Right atrium auricular region (tissue), 2 donors: Measurements from ENCODE around the gene RITA1. TPM values are rescaled to one million over a fixed set of nuclear protein-coding genes. Genes with fewer than 3 reads are reported as not detected.
A peak's percentile ranks its signal among the peaks of the same experiment; 100 is the strongest.

Source experiments
- DNase-seq: peaks from one replicate; pipeline ENCODE4 v3.0.0-alpha.2; 2019; ENCODE audit warnings: low spot score
- H3K27ac ChIP-seq, 2 donors: fragments of 200-600 bp; sonication (generic); 1 replicate in 1 of 2; 2 replicates in 1 of 2; pipeline ENCODE4 v1.5.1; 2016 to 2019
- H3K27me3 ChIP-seq, 2 donors: fragments of 200-600 bp; sonication (generic); one replicate each; pipeline versions ENCODE4 v1.5.1 to v1.6.0; 2017 to 2019
- H3K36me3 ChIP-seq: fragments of 200-600 bp; sonication (generic); one replicate; pipeline ENCODE4 v1.5.1; 2016
- H3K4me1 ChIP-seq, 2 donors: fragments of 200-600 bp; sonication (generic); one replicate each; pipeline versions ENCODE4 v1.5.1 to v1.6.0; 2017 to 2019
- H3K4me3 ChIP-seq, 2 donors: fragments of 200-600 bp; sonication (generic); 1 replicate in 1 of 2; 2 replicates in 1 of 2; pipeline ENCODE4 v1.5.1; 2017 to 2019; ENCODE audit warnings: mild to moderate bottlenecking in 1 of 2, moderate library complexity in 1 of 2
- H3K9me3 ChIP-seq, 2 donors: fragments of 200-600 bp; sonication (generic); one replicate each; pipeline ENCODE4 v1.5.1; 2019
- total RNA-seq, 2 donors: library from RNA; depleted of rRNA; stranded (reverse); fragments of >200 nt; gene quantifications; one replicate each; pipeline ENCODE4 v1.1.0, GENCODE V29; 2016
- TF ChIP-seq, protein P1 (sequence below), 2 donors: fragments of 200-600 bp; sonication (generic); IDR thresholded peaks; one replicate each; pipeline ENCODE4 v1.5.1; 2019; ENCODE audit warnings: antibody characterized with exemption in 2 of 2

RITA1 gene
- total RNA-seq, 2 donors from 2014 or later, result 18.2 to 25.4 TPM

DNA sequence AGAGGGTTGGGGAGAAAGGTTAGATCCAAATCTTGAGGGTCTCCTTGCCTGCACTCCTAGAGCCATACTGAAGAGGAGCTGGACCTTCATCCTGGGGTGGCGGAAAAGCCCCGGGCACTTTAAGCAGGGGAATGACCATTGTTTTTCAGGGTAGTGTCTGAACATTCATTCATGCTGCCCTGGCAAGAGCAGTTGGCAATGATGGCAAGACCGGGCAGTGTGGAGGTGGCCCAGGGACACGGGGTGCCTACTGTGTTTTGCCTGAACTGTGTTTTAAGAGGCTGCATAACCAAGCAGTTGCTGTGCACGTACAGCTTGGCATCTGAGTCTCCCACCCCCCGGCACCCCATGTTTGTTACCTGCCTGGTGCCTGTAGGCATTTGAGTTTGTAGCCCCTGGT is 50.5 kb downstream of the RITA1 start:
- TF ChIP-seq, protein P1, sequence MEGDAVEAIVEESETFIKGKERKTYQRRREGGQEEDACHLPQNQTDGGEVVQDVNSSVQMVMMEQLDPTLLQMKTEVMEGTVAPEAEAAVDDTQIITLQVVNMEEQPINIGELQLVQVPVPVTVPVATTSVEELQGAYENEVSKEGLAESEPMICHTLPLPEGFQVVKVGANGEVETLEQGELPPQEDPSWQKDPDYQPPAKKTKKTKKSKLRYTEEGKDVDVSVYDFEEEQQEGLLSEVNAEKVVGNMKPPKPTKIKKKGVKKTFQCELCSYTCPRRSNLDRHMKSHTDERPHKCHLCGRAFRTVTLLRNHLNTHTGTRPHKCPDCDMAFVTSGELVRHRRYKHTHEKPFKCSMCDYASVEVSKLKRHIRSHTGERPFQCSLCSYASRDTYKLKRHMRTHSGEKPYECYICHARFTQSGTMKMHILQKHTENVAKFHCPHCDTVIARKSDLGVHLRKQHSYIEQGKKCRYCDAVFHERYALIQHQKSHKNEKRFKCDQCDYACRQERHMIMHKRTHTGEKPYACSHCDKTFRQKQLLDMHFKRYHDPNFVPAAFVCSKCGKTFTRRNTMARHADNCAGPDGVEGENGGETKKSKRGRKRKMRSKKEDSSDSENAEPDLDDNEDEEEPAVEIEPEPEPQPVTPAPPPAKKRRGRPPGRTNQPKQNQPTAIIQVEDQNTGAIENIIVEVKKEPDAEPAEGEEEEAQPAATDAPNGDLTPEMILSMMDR (IDR thresholded peaks at IDR 0.05), result no peak
- H3K36me3 ChIP-seq, result peaks cover 40% of the 10 kb centered on the region
- peak overlapping the region; percentile 59 to 71 for H3K27ac ChIP-seq
- no peak for DNase-seq
- H3K27me3 ChIP-seq, result no peaks in the 10 kb centered on the region
- H3K9me3 ChIP-seq, result no peaks in the 10 kb centered on the region
- H3K4me1 ChIP-seq, result peaks cover 0 to 90% of the 10 kb centered on the region in 2 donors
- H3K4me3 ChIP-seq, result no peak overlapping the region

DNA sequence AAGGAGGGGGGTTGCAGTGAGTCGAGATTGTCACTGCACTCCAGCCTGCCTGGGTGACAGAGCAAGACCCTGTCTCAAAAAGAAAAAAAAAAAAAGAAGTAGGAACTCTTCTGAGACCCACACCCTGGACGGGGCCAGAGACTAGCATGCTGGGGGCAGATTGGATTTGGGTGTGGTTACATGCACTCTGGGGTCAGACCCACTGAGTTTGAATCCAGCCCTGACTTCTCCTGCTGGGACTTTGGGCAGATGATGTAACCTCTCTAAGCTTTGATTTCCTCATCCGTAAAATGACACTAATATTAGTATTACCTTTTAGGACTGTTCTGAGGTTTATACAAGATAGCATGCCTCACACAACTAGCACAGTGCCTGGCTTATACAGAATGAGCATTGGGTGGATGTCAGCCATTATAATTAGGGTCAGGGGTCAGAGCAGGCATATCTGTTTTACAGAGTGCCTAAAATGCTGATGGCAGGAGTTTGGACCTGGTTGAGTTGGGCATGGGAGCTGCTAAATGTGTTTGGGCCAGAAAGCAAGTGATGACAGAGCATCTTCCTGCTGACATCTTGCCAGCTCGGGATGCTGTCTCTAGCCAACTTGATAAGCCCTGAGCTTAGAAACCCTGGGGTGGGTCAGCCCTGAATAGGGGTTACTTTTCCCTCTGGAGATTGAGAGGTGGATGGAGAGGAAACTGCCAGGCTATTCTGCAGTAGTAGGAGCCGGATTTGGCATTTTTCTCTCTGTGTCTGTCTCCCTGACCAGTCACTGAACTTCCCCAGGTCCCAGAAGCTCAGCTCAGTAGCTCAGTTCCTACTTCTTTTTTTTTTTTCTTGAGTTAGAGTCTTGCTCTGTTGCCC is 51.2 kb downstream of the RITA1 start:
- H3K27ac ChIP-seq, result peak overlapping the region; percentile 59 to 71
- peaks cover 34% of the 10 kb centered on the region for H3K36me3 ChIP-seq
- H3K4me1 ChIP-seq, result peaks cover 0 to 90% of the 10 kb centered on the region in 2 donors
- H3K27me3 ChIP-seq, result no peaks in the 10 kb centered on the region
- H3K4me3 ChIP-seq, result no peak overlapping the region
- DNase-seq, result no peak
- H3K9me3 ChIP-seq, result no peaks in the 10 kb centered on the region
- TF ChIP-seq, protein P1 (IDR thresholded peaks at IDR 0.05), result no peak

DNA sequence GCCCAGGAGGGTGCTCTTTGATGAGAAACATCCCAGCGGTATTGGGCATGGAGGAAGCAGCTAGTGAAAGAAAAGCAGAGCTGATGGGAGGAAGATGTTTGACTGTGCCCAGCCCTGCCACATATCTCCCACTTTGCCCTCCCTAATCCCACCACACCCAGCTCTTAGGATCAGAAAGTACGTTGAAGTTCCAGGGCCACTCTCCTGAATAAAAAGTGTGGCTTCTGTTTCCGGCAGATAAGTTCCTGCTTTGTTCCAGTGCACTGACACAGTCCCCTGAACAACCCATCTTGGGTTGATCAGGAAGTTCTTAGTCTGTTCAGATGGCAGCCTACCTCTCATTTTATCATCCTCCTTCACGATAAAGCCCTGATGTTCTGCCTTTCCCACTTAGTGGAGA is 52.2 kb downstream of the RITA1 start:
- TF ChIP-seq, protein P1 (IDR thresholded peaks at IDR 0.05), result no peak
- peaks cover 0 to 90% of the 10 kb centered on the region in 2 donors for H3K4me1 ChIP-seq
- H3K27ac ChIP-seq, result peak overlapping the region; percentile 59 to 71
- H3K9me3 ChIP-seq, result no peaks in the 10 kb centered on the region
- DNase-seq, result no peak
- H3K36me3 ChIP-seq, result peaks cover 25% of the 10 kb centered on the region
- H3K4me3 ChIP-seq, result no peak overlapping the region
- no peaks in the 10 kb centered on the region for H3K27me3 ChIP-seq

DNA sequence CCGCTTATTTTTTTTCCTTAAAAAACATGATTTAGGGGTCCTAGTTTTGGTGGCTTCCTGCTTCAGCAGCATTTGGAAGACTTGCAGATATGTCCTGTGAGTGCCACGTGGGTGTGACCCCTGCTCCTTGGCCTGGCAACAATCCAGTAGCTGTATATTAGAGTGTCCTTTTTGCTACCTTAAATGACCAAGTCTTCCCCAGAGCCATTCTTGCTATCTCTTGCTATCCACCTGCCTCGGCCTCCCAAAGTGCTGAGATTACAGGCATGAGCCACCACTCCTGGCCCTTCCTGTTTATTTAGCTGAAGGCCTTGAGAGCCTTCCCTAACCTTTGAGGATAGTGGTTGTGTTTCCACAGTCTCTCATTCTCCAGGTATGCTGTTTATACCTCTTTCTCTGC is 52.8 kb downstream of the RITA1 start:
- no peak for DNase-seq
- Histone ChIP-seq H3K27ac (peak overlapping the region; percentile 59 to 71), H3K4me3 (no peak overlapping the region), H3K27me3 (no peaks in the 10 kb centered on the region), H3K36me3 (peaks cover 22% of the 10 kb centered on the region), H3K4me1 (peaks cover 0 to 90% of the 10 kb centered on the region in 2 donors), H3K9me3 (no peaks in the 10 kb centered on the region)
- TF ChIP-seq, protein P1 (IDR thresholded peaks at IDR 0.05), result no peak

DNA sequence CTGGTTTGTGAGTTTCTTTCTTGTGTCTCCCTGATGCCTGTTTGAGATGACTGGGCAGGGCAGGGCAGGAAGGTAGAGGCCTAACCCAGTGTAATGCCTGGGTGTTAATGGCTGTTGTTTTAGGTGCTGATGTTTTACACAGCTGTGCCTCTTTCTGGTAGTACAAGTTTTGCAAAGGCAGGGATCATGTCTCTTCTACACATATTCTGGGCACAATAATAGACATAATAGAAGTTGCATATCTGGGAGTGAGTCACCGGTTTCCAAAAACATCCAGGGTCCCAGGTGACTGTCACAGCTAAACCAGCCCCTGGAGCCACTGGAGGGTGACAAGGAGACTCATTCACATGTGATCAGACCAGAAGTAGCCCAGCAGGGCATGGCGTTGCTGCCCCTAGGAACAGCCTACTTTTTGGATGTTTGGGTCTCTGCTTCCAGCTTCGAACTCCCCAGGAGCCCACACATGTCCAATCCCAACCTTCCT is 53.8 kb downstream of the RITA1 start:
- peaks cover 11% of the 10 kb centered on the region for H3K36me3 ChIP-seq
- H3K4me3 ChIP-seq, result no peak overlapping the region
- H3K27me3 ChIP-seq, result no peaks in the 10 kb centered on the region
- no peak for DNase-seq
- TF ChIP-seq, protein P1 (IDR thresholded peaks at IDR 0.05), result no peak
- peaks cover 0 to 90% of the 10 kb centered on the region in 2 donors for H3K4me1 ChIP-seq
- H3K27ac ChIP-seq, result peak overlapping the region; percentile 59 to 71
- no peaks in the 10 kb centered on the region for H3K9me3 ChIP-seq
